ENCODE data around the gene FMN1.

FMN1 gene

GRCh38 chr15:33071451-33071850, 123.1 kb downstream of the FMN1 start:
- no peak for TF ChIP-seq GATA3 (IDR thresholded peaks at IDR 0.05; ENCODE audit: low read depth, low read length)
- TF ChIP-seq GATA2 (IDR thresholded peaks at IDR 0.05; ENCODE audit: low read depth, low read length): no peak

- no peak for TF ChIP-seq GATA2 (IDR thresholded peaks at IDR 0.05; ENCODE audit: low read depth, low read length)
- TF ChIP-seq GATA3 (IDR thresholded peaks at IDR 0.05; ENCODE audit: low read depth, low read length): no peak
These were observed 125.4 kb downstream of the FMN1 start for GRCh38 chr15:33069161-33069560.

GRCh38 chr15:33068511-33068990, 126.0 kb downstream of the FMN1 start:
- no peak for TF ChIP-seq GATA3 (IDR thresholded peaks at IDR 0.05; ENCODE audit: low read depth, low read length)
- TF ChIP-seq GATA2 (IDR thresholded peaks at IDR 0.05; ENCODE audit: low read depth, low read length): no peak

- no peak for TF ChIP-seq GATA3 (IDR thresholded peaks at IDR 0.05; ENCODE audit: low read depth, low read length)
- TF ChIP-seq GATA2 (IDR thresholded peaks at IDR 0.05; ENCODE audit: low read depth, low read length): no peak
These were observed 126.5 kb downstream of the FMN1 start for GRCh38 chr15:33068007-33068481.

GRCh38 chr15:33067456-33067855, 127.1 kb downstream of the FMN1 start:
- no peak for TF ChIP-seq GATA2 (IDR thresholded peaks at IDR 0.05; ENCODE audit: low read depth, low read length)
- TF ChIP-seq GATA3 (IDR thresholded peaks at IDR 0.05; ENCODE audit: low read depth, low read length): no peak

- TF ChIP-seq GATA2 (IDR thresholded peaks at IDR 0.05; ENCODE audit: low read depth, low read length) (no peak), GATA3 (IDR thresholded peaks at IDR 0.05; ENCODE audit: low read depth, low read length) (no peak)
These were observed 127.9 kb downstream of the FMN1 start for GRCh38 chr15:33066584-33066983.

GRCh38 chr15:33064878-33065277, 129.6 kb downstream of the FMN1 start:
- TF ChIP-seq GATA3 (IDR thresholded peaks at IDR 0.05; ENCODE audit: low read depth, low read length): no peak
- no peak for TF ChIP-seq GATA2 (IDR thresholded peaks at IDR 0.05; ENCODE audit: low read depth, low read length)

GRCh38 chr15:33059184-33059583, 135.3 kb downstream of the FMN1 start:
- TF ChIP-seq GATA2 (IDR thresholded peaks at IDR 0.05; ENCODE audit: low read depth, low read length): no peak
- no peak for TF ChIP-seq GATA3 (IDR thresholded peaks at IDR 0.05; ENCODE audit: low read depth, low read length)

- TF ChIP-seq GATA3 (IDR thresholded peaks at IDR 0.05; ENCODE audit: low read depth, low read length): no peak
These were observed 136.7 kb downstream of the FMN1 start for GRCh38 chr15:33057845-33058244.

- peak; percentile 80 for TF ChIP-seq GATA3 (IDR thresholded peaks at IDR 0.05; ENCODE audit: low read depth, low read length)
- peak; percentile 81 for TF ChIP-seq GATA2 (IDR thresholded peaks at IDR 0.05; ENCODE audit: low read depth, low read length)
These were observed 138.6 kb downstream of the FMN1 start for GRCh38 chr15:33055962-33056361.

- TF ChIP-seq GATA2 (IDR thresholded peaks at IDR 0.05; ENCODE audit: low read depth, low read length): no peak
- TF ChIP-seq GATA3 (IDR thresholded peaks at IDR 0.05; ENCODE audit: low read depth, low read length): no peak
These were observed 143.0 kb downstream of the FMN1 start for GRCh38 chr15:33051528-33051927.

GRCh38 chr15:33048255-33048654, 146.3 kb downstream of the FMN1 start:
- no peak for TF ChIP-seq GATA3 (IDR thresholded peaks at IDR 0.05; ENCODE audit: low read depth, low read length)

- TF ChIP-seq GATA3 (IDR thresholded peaks at IDR 0.05; ENCODE audit: low read depth, low read length) (no peak), GATA2 (IDR thresholded peaks at IDR 0.05; ENCODE audit: low read depth, low read length) (no peak)
These were observed 147.4 kb downstream of the FMN1 start for GRCh38 chr15:33047077-33047476.

- TF ChIP-seq GATA3 (IDR thresholded peaks at IDR 0.05; ENCODE audit: low read depth, low read length): no peak
- no peak for TF ChIP-seq GATA2 (IDR thresholded peaks at IDR 0.05; ENCODE audit: low read depth, low read length)
These were observed 148.2 kb downstream of the FMN1 start for GRCh38 chr15:33046329-33046728.

- TF ChIP-seq GATA2 (IDR thresholded peaks at IDR 0.05; ENCODE audit: low read depth, low read length) (no peak), GATA3 (IDR thresholded peaks at IDR 0.05; ENCODE audit: low read depth, low read length) (no peak)
These were observed 149.3 kb downstream of the FMN1 start for GRCh38 chr15:33045066-33045810.

All from SH-SY5Y (cell line).